Skeletal muscle tissue (tissue), 5 donors: ENCODE measurements around the gene ZNF747. TPM values are rescaled to one million over a fixed set of nuclear protein-coding genes. Genes with fewer than 3 reads are reported as not detected.

Experiments used
- H3K27ac ChIP-seq: one replicate; pipeline ENCODE4 v1.7.0; 2013; ENCODE audit warnings: mild to moderate bottlenecking, low read depth, low read length, inconsistent platforms
- H3K27me3 ChIP-seq, 3 donors: one replicate each; pipeline ENCODE4 v1.7.0; 2013; ENCODE audit warnings: low read length in 3 of 3; ENCODE audit not compliant: control insufficient read depth in 3 of 3, insufficient read depth in 3 of 3
- H3K36me3 ChIP-seq, 3 donors: one replicate each; pipeline ENCODE4 v1.7.0; 2013; ENCODE audit warnings: low read length in 3 of 3; ENCODE audit not compliant: control insufficient read depth in 3 of 3, insufficient read depth in 3 of 3
- H3K4me1 ChIP-seq, 3 donors: one replicate each; pipeline ENCODE4 v1.7.0; 2013; ENCODE audit warnings: low read length in 3 of 3, mild to moderate bottlenecking in 3 of 3; ENCODE audit not compliant: control insufficient read depth in 3 of 3, insufficient read depth in 3 of 3
- H3K4me3 ChIP-seq, 3 donors: one replicate each; pipeline ENCODE4 v1.7.0; 2013; ENCODE audit warnings: low read length in 3 of 3
- H3K9ac ChIP-seq, 3 donors: one replicate each; pipeline ENCODE4 v1.7.0; 2013; ENCODE audit warnings: low read length in 3 of 3, mild to moderate bottlenecking in 3 of 3, moderate library complexity in 2 of 3, low read depth in 1 of 3
- H3K9me3 ChIP-seq, 3 donors: one replicate each; pipeline ENCODE4 v1.7.0; 2013; ENCODE audit warnings: low read length in 3 of 3; ENCODE audit not compliant: control insufficient read depth in 3 of 3
- small RNA-seq: library from RNA; depleted of rRNA; stranded (forward); fragments of <200 nt; gene quantifications from one replicate; pipeline ENCODE3, GENCODE V24; 2014
- total RNA-seq: library from RNA; depleted of rRNA; stranded (reverse); fragments of >200 nt; gene quantifications from one replicate; pipeline ENCODE4 v1.2.3, GENCODE V29; 2014
- donor health status: Osteomylitis.

Gene ZNF747
- total RNA-seq, 1 donor from 2014 or later = 8.4 TPM

GRCh38 chr16:30491229-30491628, 43.4 kb downstream of the ZNF747 start:
- H3K4me3 ChIP-seq = no peak overlapping the region
- no peaks in the 10 kb centered on the region for H3K36me3 ChIP-seq
- H3K9ac ChIP-seq = no peak overlapping the region
- peaks cover 0 to 6% (median 2%) of the 10 kb centered on the region in 3 donors for H3K27me3 ChIP-seq
- H3K27ac ChIP-seq = no peak overlapping the region
- H3K9me3 ChIP-seq = no peaks in the 10 kb centered on the region
- H3K4me1 ChIP-seq = peaks cover 0 to 6% (median 4%) of the 10 kb centered on the region in 3 donors

DNA sequence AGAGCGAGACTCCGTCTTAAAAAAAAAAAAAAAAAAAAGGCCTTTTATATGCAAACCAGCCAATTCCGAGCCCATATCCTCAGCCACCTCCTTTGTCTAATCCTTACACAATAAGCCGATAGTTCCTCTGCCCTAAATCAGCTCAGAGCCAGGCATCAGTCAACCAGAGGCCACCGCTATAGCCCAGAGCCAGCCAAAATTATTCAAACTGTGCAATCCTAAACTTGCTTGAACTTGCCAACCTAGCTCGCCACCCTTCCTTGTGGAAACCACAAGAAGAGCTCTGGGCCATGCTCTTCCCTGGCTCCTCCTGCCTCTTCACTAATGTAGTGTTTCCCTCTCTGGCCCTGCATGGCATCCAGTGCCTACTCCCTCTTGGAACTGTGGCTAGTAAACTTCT, 44.4 kb downstream of the ZNF747 start:
- peaks cover 2 to 12% (median 4%) of the 10 kb centered on the region in 3 donors for H3K4me1 ChIP-seq
- H3K9me3 ChIP-seq = no peaks in the 10 kb centered on the region
- H3K4me3 ChIP-seq = no peak overlapping the region
- H3K9ac ChIP-seq = no peak overlapping the region
- no peak overlapping the region for H3K27ac ChIP-seq
- no peaks in the 10 kb centered on the region for H3K36me3 ChIP-seq
- peaks cover 0 to 3% (median 2%) of the 10 kb centered on the region in 3 donors for H3K27me3 ChIP-seq

GRCh38 chr16:30488764-30489605, 45.7 kb downstream of the ZNF747 start:
- H3K36me3 ChIP-seq = no peaks in the 10 kb centered on the region
- no peak overlapping the region for H3K27ac ChIP-seq
- H3K27me3 ChIP-seq = no peaks in the 10 kb centered on the region
- H3K4me3 ChIP-seq = no peak overlapping the region
- peaks cover 2 to 12% (median 4%) of the 10 kb centered on the region in 3 donors for H3K4me1 ChIP-seq
- no peaks in the 10 kb centered on the region for H3K9me3 ChIP-seq
- no peak overlapping the region for H3K9ac ChIP-seq

GRCh38 chr16:30485818-30486436, 48.7 kb downstream of the ZNF747 start:
- no peaks in the 10 kb centered on the region for H3K36me3 ChIP-seq
- H3K9ac ChIP-seq = no peak overlapping the region
- no peaks in the 10 kb centered on the region for H3K27me3 ChIP-seq
- H3K4me1 ChIP-seq = peaks cover 0 to 12% (median 2%) of the 10 kb centered on the region in 3 donors
- no peak overlapping the region for H3K27ac ChIP-seq
- H3K9me3 ChIP-seq = no peaks in the 10 kb centered on the region
- H3K4me3 ChIP-seq = no peak overlapping the region

DNA sequence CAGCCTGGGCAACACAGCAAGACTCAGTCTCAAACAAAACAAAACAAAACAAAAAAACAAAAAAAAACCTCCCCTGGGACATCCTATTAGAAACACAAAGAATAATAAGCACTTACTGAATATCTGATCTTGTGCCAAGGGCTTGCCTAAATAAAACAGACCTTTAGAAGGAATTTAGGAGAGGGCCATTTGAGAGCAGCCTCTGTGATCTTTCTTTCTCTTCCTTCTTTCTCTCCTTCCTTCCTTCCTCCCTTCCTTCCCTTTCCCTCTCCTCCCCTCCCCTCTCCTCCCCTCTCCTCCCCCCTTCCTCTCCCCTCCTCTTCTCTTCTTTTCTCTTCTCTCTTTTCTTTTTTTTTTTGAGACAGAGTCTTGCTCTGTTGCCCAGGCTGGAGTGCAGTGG, 49.8 kb downstream of the ZNF747 start:
- no peaks in the 10 kb centered on the region for H3K9me3 ChIP-seq
- H3K36me3 ChIP-seq = no peaks in the 10 kb centered on the region
- peaks cover 0 to 12% (median 2%) of the 10 kb centered on the region in 3 donors for H3K4me1 ChIP-seq
- no peak overlapping the region for H3K4me3 ChIP-seq
- H3K27me3 ChIP-seq = no peaks in the 10 kb centered on the region
- H3K9ac ChIP-seq = no peak overlapping the region
- no peak overlapping the region for H3K27ac ChIP-seq

DNA sequence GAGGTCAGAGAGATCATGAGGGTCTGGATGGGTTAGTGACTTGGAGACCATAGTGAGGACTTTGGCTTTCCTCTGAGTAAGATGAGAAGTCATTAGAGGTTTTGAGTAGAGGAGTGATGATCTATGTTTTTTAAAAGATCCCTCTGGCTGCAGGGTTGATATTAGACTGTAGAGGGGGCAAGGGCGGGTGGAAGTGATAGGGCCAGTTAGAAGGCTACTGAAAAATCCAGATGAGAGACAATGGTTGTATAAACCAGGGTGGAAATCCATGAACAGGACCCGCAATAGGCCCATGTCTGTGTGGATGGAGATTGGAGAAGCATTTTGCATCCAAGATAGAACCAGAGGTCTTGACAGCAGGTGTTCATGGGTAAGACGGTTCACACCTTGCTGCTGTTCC, 52.3 kb downstream of the ZNF747 start:
- Histone ChIP-seq H3K4me1 (peaks cover 0 to 9% (median 2%) of the 10 kb centered on the region in 3 donors), H3K27ac (no peak overlapping the region), H3K9me3 (no peaks in the 10 kb centered on the region), H3K27me3 (no peaks in the 10 kb centered on the region), H3K9ac (no peak overlapping the region), H3K4me3 (no peak overlapping the region), H3K36me3 (no peaks in the 10 kb centered on the region)

DNA sequence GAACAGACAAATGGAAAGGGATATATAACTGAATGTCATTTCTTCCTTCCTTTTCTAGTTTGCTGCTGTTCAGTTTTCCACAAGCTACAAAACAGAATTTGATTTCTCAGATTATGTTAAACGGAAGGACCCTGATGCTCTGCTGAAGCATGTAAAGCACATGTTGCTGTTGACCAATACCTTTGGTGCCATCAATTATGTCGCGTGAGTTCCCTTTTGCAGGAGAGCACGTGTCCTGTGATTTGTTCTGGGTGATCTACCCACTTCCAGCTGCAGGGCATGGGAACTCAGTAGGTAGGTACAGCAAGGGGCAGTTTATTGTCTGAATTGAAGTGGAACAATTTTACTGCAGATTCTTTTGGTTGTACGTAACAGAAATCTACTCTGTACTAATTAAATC, 53.3 kb downstream of the ZNF747 start:
- no peaks in the 10 kb centered on the region for H3K36me3 ChIP-seq
- H3K4me3 ChIP-seq = no peak overlapping the region
- H3K27me3 ChIP-seq = peaks cover 0 to 4% (median 0%) of the 10 kb centered on the region in 3 donors
- no peak overlapping the region for H3K27ac ChIP-seq
- peaks cover 0 to 7% (median 2%) of the 10 kb centered on the region in 3 donors for H3K4me1 ChIP-seq
- no peak overlapping the region for H3K9ac ChIP-seq
- H3K9me3 ChIP-seq = no peaks in the 10 kb centered on the region

Small RNAs within 50 kb of the gene (small RNA-seq; reads per million reads assigned to genes)
- gene MIR4518 (not detected), gene RNU7-61P (not detected)

Other genes with a start within 250 kb of the ZNF747 start
- gene CD2BP2, start 179.6 kb downstream of the ZNF747 start, total RNA-seq = 24.5 TPM
- 24.5 TPM for gene TBC1D10B, start 164.4 kb downstream of the ZNF747 start, total RNA-seq
- 12,119 TPM for gene MYL11, start 160.1 kb downstream of the ZNF747 start, total RNA-seq
- gene SEPTIN1, start 152.3 kb downstream of the ZNF747 start, total RNA-seq = 0.52 TPM
- gene ZNF48, start 139.4 kb downstream of the ZNF747 start, total RNA-seq = 6.3 TPM
- 5.2 TPM for gene ZNF771, start 127.3 kb downstream of the ZNF747 start, total RNA-seq
- 26.1 TPM for gene DCTPP1, start 104.8 kb downstream of the ZNF747 start, total RNA-seq
- 7.3 TPM for gene SEPHS2, start 89.0 kb downstream of the ZNF747 start, total RNA-seq
- gene ITGAL, start 62.1 kb downstream of the ZNF747 start, total RNA-seq = 4.2 TPM
- 23.5 TPM for gene ZNF768, start 8.3 kb downstream of the ZNF747 start, total RNA-seq
- 3.7 TPM for gene ZNF764, start 23.5 kb upstream of the ZNF747 start, total RNA-seq
- gene ZNF688, start 36.9 kb upstream of the ZNF747 start, total RNA-seq = 5.7 TPM
- gene ZNF785, start 50.8 kb upstream of the ZNF747 start, total RNA-seq = 10.4 TPM
- gene ZNF689, start 75.5 kb upstream of the ZNF747 start, total RNA-seq = 4.7 TPM
- gene PRR14, start 116.1 kb upstream of the ZNF747 start, total RNA-seq = 6.8 TPM
- gene FBRS, start 123.6 kb upstream of the ZNF747 start, total RNA-seq = 7.3 TPM
- gene SRCAP, start 164.3 kb upstream of the ZNF747 start, total RNA-seq = 17.2 TPM
- gene PHKG2, start 213.6 kb upstream of the ZNF747 start, total RNA-seq = 3.7 TPM
- 1.6 TPM for gene CFAP119, start 227.2 kb upstream of the ZNF747 start, total RNA-seq
- gene RNF40, start 227.5 kb upstream of the ZNF747 start, total RNA-seq = 50.6 TPM